Trophoblast cell (in vitro differentiated cells and primary cell): ENCODE data around the gene GTF2A2.
A peak's percentile ranks its signal among the peaks of the same experiment; 100 is the strongest.

Experiments
- DNase-seq, 2 donors: peaks; one replicate each; pipeline ENCODE4 v3.0.0-alpha.2; 2016
- H2AFZ ChIP-seq: 2 replicates; pipeline ENCODE4 v1.6.1; 2013; ENCODE audit warnings: low read length, moderate library complexity, mild to moderate bottlenecking; ENCODE audit not compliant: insufficient read depth, poor library complexity
- H2AK5ac ChIP-seq: 2 replicates; pipeline ENCODE4 v1.6.1; 2013; ENCODE audit warnings: mild to moderate bottlenecking, low read length
- H2BK120ac ChIP-seq: 2 replicates; pipeline ENCODE4 v1.6.1; 2013; ENCODE audit warnings: low read length, mild to moderate bottlenecking, moderate library complexity; ENCODE audit not compliant: insufficient read depth, poor library complexity
- H2BK12ac ChIP-seq: 2 replicates; pipeline ENCODE4 v1.6.1; 2013; ENCODE audit warnings: mild to moderate bottlenecking, low read length, moderate library complexity
- H2BK5ac ChIP-seq: 2 replicates; pipeline ENCODE4 v1.6.1; 2013; ENCODE audit warnings: low read length, low read depth, moderate library complexity, mild to moderate bottlenecking; ENCODE audit not compliant: poor library complexity
- H3K14ac ChIP-seq: 2 replicates; pipeline ENCODE4 v1.6.1; 2013; ENCODE audit warnings: mild to moderate bottlenecking, low read length
- H3K18ac ChIP-seq: 2 replicates; pipeline ENCODE4 v1.6.1; 2013; ENCODE audit warnings: mild to moderate bottlenecking, low read length
- H3K23ac ChIP-seq: 2 replicates; pipeline ENCODE4 v1.6.1; 2013; ENCODE audit warnings: low read length
- H3K27ac ChIP-seq: 2 replicates; pipeline ENCODE4 v1.5.1; 2013; ENCODE audit warnings: low read depth, mild to moderate bottlenecking, inconsistent platforms, low read length, moderate library complexity
- H3K27me3 ChIP-seq: 2 replicates; pipeline ENCODE4 v1.6.1; 2013; ENCODE audit warnings: inconsistent platforms, mild to moderate bottlenecking, low read length, moderate library complexity; ENCODE audit not compliant: insufficient read depth
- H3K36me3 ChIP-seq, 2 experiments: 1 replicate in 1 of 2; 2 replicates in 1 of 2; pipeline ENCODE4 v1.6.1; 2013; ENCODE audit warnings: low read length in 2 of 2, mild to moderate bottlenecking in 2 of 2, moderate library complexity in 1 of 2; ENCODE audit not compliant: insufficient read depth in 2 of 2, control insufficient read depth in 1 of 2
- H3K4ac ChIP-seq: 2 replicates; pipeline ENCODE4 v1.6.1; 2013; ENCODE audit warnings: low read depth, mild to moderate bottlenecking, low read length, moderate library complexity
- H3K4me1 ChIP-seq, 2 experiments: 1 replicate in 1 of 2; 2 replicates in 1 of 2; pipeline ENCODE4 v1.6.1; 2013; ENCODE audit warnings: low read length in 2 of 2, mild to moderate bottlenecking in 2 of 2, moderate library complexity in 1 of 2; ENCODE audit not compliant: insufficient read depth in 2 of 2, control insufficient read depth in 1 of 2
- H3K4me2 ChIP-seq: 2 replicates; pipeline ENCODE4 v1.6.1; 2013; ENCODE audit warnings: inconsistent platforms, mild to moderate bottlenecking, low read length, moderate library complexity
- H3K4me3 ChIP-seq: 2 replicates; pipeline ENCODE4 v1.5.1; 2013; ENCODE audit warnings: mild to moderate bottlenecking, low read depth, low read length, inconsistent platforms
- H3K79me1 ChIP-seq: one replicate; pipeline ENCODE4 v1.6.1; 2013; ENCODE audit warnings: low read length
- H3K79me2 ChIP-seq: 2 replicates; pipeline ENCODE4 v1.6.1; 2013; ENCODE audit warnings: low read length, mild to moderate bottlenecking; ENCODE audit not compliant: control insufficient read depth, insufficient read depth, poor library complexity
- H3K9ac ChIP-seq: 2 replicates; pipeline ENCODE4 v1.6.1; 2013; ENCODE audit warnings: mild to moderate bottlenecking, low read length
- H3K9me3 ChIP-seq: 2 replicates; pipeline ENCODE4 v1.6.1; 2013; ENCODE audit warnings: low read depth, mild to moderate bottlenecking, control low read depth, inconsistent platforms, low read length; ENCODE audit not compliant: insufficient read depth
- H4K12ac ChIP-seq: 2 replicates; pipeline ENCODE4 v1.6.1; 2013; ENCODE audit warnings: low read depth, mild to moderate bottlenecking, low read length, moderate library complexity
- H4K8ac ChIP-seq: 2 replicates; pipeline ENCODE4 v1.6.1; 2013; ENCODE audit warnings: low read depth, mild to moderate bottlenecking, low read length, moderate library complexity
- H4K91ac ChIP-seq: one replicate; pipeline ENCODE4 v1.6.1; 2013; ENCODE audit warnings: low read depth, mild to moderate bottlenecking, low read length, moderate library complexity
- WGBS: extraction: QIAGEN DNeasy Blood & Tissue Kit; methylation state at CpG from one replicate; pipeline ENCODE4 v1.1.7; 2013; ENCODE audit warnings: missing lambda C conversion rate; ENCODE audit not compliant: insufficient read length, insufficient coverage; ENCODE audit errors: extremely low coverage; 5-methylcytosine and 5-hydroxymethylcytosine counted together

Gene GTF2A2

DNA sequence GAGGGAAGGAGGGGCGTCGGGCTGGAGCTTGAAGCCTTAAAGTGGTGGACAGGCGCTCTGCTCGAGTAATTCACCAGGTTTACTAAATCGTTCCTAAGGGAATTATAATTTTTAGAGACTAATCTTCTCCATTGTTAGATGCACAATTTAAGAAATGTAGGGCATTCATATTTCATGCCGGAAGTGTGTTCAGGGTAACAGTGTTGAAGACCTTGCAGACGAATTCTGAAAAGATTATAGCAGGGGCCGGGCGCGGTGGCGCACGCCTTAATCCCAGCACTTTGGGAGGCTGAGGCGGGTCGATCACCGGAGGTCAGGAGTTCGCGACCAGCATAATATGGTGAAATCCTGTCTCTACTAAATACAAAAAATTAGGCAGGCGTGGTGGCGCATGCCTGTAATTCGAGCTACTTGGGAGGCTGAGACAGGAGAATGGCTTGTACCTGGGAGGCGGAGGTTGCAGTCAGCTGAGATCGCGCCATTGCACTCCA, 365 bp upstream of the GTF2A2 start:
- WGBS, result no CpG with 5 or more reads among the region's 23 CpGs
- no peaks in the 10 kb centered on the region for H3K27me3 ChIP-seq

DNA sequence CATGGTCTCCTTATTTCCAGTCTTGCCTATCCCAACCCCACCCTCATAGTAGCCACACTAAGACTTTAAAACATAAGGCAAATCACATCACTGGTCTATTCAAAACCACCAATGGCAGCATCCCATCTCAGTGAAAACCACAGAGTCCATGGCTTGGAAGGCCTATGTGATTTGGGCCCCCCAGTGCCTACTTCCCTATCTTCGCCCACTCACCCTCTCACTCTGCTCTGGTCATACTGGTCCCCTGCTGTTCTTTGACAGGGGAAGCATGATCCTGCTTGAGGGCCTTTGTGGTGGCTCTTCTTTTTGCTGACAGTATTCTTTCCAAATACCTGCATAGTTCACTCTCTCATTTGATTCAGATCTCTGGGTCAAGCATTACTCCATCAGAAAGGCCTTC, 3.3 kb downstream of the GTF2A2 start:
- Histone ChIP-seq H3K4me2 (no peak overlapping the region), H3K79me1 (peaks cover 4% of the 10 kb centered on the region), H2AK5ac (no peak overlapping the region), H3K23ac (no peak overlapping the region), H3K14ac (no peak overlapping the region), H3K9me3 (peaks cover 5% of the 10 kb centered on the region), H3K4ac (peak overlapping the region; percentile 42), H3K27me3 (no peaks in the 10 kb centered on the region), H4K8ac (no peak overlapping the region), H2BK5ac (no peak overlapping the region), H4K91ac (no peak overlapping the region), H3K4me1 (peaks cover 2 to 9% of the 10 kb centered on the region in 2 experiments), H2BK12ac (no peak overlapping the region), H3K9ac (no peak overlapping the region), H2BK120ac (no peak overlapping the region), H2AFZ (no peak overlapping the region), H3K36me3 (peaks cover 4 to 11% of the 10 kb centered on the region in 2 experiments), H3K18ac (no peak overlapping the region), H4K12ac (no peak overlapping the region), H3K4me3 (no peak overlapping the region), H3K27ac (no peak overlapping the region), H3K79me2 (peaks cover 6% of the 10 kb centered on the region)
- no CpG with 5 or more reads among the region's 1 CpG for WGBS
- no peak for DNase-seq

More for the DNA sequence above, 365 bp upstream of the GTF2A2 start:
- Histone ChIP-seq H3K14ac (no peak overlapping the region), H3K4me3 (no peak overlapping the region), H2BK5ac (no peak overlapping the region), H4K12ac (no peak overlapping the region), H3K4me1 (peaks cover 2 to 9% of the 10 kb centered on the region in 2 experiments), H3K18ac (no peak overlapping the region), H3K36me3 (peaks cover 6 to 8% of the 10 kb centered on the region in 2 experiments), H2AK5ac (no peak overlapping the region), H3K79me2 (peaks cover 6% of the 10 kb centered on the region), H3K79me1 (peaks cover 4% of the 10 kb centered on the region), H2AFZ (no peak overlapping the region), H2BK12ac (no peak overlapping the region), H4K91ac (no peak overlapping the region), H3K27ac (no peak overlapping the region), H3K9me3 (peaks cover 5% of the 10 kb centered on the region), H3K9ac (no peak overlapping the region), H2BK120ac (no peak overlapping the region), H3K4me2 (peak overlapping the region; percentile 42), H3K4ac (no peak overlapping the region), H3K23ac (no peak overlapping the region), H4K8ac (no peak overlapping the region)
- peak; percentile 83 to 84 for DNase-seq

DNA sequence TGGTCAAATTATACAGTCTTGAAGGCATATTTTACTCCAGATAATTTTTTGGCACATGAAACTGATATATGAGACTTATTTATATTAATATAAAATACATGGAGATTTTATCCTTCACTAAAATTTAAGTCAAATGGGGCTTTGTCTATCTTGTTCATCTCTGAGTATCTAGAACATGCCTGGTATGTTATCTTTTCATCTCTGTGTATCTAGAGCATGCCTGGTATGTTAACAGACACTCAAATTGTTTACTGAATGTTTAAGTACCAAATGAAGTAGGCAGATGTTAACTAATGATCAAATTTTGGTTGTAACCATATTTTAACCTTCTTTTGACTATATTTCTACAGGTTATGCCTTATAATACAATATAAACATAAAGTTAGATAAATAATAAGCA, 7.7 kb downstream of the GTF2A2 start:
- no peak overlapping the region for H2BK5ac ChIP-seq
- H3K79me2 ChIP-seq, result no peaks in the 10 kb centered on the region
- no peaks in the 10 kb centered on the region for H3K27me3 ChIP-seq
- H3K79me1 ChIP-seq, result no peaks in the 10 kb centered on the region
- DNase-seq, result peak; percentile 27 to 75
- no peak overlapping the region for H3K18ac ChIP-seq
- no peak overlapping the region for H3K9ac ChIP-seq
- H3K4me2 ChIP-seq, result no peak overlapping the region
- H3K36me3 ChIP-seq, result peaks cover 15 to 22% of the 10 kb centered on the region in 2 experiments
- H3K9me3 ChIP-seq, result peaks cover 2% of the 10 kb centered on the region
- H2BK120ac ChIP-seq, result no peak overlapping the region
- no peak overlapping the region for H3K4ac ChIP-seq
- no peak overlapping the region for H2AK5ac ChIP-seq
- peaks cover 2 to 3% of the 10 kb centered on the region in 2 experiments for H3K4me1 ChIP-seq
- no peak overlapping the region for H2BK12ac ChIP-seq
- no peak overlapping the region for H3K27ac ChIP-seq
- H3K4me3 ChIP-seq, result no peak overlapping the region
- H4K8ac ChIP-seq, result no peak overlapping the region
- no peak overlapping the region for H2AFZ ChIP-seq
- H3K14ac ChIP-seq, result no peak overlapping the region
- no peak overlapping the region for H4K91ac ChIP-seq
- no peak overlapping the region for H4K12ac ChIP-seq
- H3K23ac ChIP-seq, result no peak overlapping the region

DNA sequence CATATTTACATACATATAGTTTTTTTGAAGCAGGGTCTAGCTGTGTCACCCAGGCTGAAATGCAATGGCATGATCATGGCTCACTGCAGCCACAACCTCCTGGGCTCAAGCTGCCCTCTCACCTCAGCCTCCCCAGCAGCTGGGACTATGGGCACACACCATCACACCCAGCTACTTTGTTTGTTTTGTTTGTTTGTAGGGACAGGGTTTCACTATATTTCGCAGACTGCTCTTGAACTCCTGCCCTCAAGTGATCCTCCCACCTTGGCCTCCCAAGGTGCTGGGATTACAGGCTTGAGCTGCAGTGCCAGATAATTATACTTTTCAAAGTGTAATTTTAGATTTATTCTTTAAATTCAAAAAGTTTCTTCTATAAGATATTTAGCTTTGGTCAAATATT, 10.2 kb downstream of the GTF2A2 start:
- Histone ChIP-seq H3K79me1 (no peaks in the 10 kb centered on the region), H2BK120ac (no peak overlapping the region), H4K12ac (no peak overlapping the region), H3K4me2 (no peak overlapping the region), H3K27ac (no peak overlapping the region), H3K9me3 (no peaks in the 10 kb centered on the region), H3K27me3 (no peaks in the 10 kb centered on the region), H3K23ac (no peak overlapping the region), H2AFZ (no peak overlapping the region), H3K9ac (no peak overlapping the region), H4K8ac (no peak overlapping the region), H3K36me3 (peaks cover 20% of the 10 kb centered on the region in 2 experiments), H4K91ac (no peak overlapping the region), H2BK5ac (no peak overlapping the region), H2AK5ac (no peak overlapping the region), H3K4me1 (no peaks in the 10 kb centered on the region), H3K4me3 (no peak overlapping the region), H3K14ac (no peak overlapping the region), H3K4ac (no peak overlapping the region), H2BK12ac (no peak overlapping the region), H3K18ac (no peak overlapping the region), H3K79me2 (no peaks in the 10 kb centered on the region)
- DNase-seq, result no peak
- no CpG with 5 or more reads among the region's 1 CpG for WGBS
